Measurements from ENCODE around the gene TGFBR2. TPM values are rescaled to one million over a fixed set of nuclear protein-coding genes. Genes with fewer than 3 reads are reported as not detected.
"Not testable (repeated sequence)": the region's sequence is repeated elsewhere in the genome, so short reads cannot be mapped to it uniquely, and the experiment has no call there.

The TGFBR2 gene
- total RNA-seq, 2 experiments from 2014 or later = 47.3 to 50.5 TPM

DNA sequence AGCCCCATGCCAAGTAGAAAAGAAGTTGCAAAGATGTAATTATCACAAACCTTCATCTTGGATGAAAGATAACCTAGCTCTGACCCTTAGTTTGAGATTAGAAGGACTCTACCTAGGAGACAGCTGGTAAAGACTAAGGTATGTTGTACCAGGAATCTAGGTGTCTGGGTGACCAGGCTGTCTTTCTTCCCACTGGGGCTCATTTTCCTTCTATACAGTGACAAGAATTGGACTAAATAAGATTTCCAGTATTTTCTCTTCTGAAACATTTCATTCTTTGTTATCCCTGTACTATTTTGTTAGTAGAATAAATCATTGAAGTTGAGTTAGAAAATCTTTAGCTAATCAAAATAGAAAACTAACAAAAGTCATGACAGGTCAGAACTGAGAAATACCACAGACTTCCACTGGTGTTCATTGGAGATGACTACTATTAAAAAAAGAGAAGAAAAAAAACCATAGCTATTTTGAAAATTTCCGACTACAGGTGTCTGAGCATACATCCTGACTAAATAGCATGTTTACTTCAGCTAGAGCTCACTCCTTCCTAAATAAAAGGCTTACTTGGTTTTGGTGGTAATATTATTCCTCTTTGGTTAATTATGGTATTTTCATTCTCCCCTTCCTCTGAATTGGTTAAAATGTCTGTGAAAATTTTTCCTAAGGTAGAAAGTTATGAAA is 10.1 kb downstream of the TGFBR2 start:
- Mint-ChIP-seq H3K27ac (peak overlapping the region; percentile 83), H3K4me3 (peak overlapping the region; percentile 26), H3K9me3 (ENCODE audit: low read depth) (no peaks in the 10 kb centered on the region), H3K27me3 (no peaks in the 10 kb centered on the region), H3K4me1 (peaks cover 96% of the 10 kb centered on the region), H3K36me3 (peaks cover 47% of the 10 kb centered on the region)
- no peak for DNase-seq
- no peak for ATAC-seq
- CTCF ChIA-PET = interaction anchor here (0.7 to 2.9 kb wide), 10 partner anchors 8 to 77 kb away, joined by 3 to 13 read pairs (median 8); partner anchors contain the start of gene TGFBR2

DNA sequence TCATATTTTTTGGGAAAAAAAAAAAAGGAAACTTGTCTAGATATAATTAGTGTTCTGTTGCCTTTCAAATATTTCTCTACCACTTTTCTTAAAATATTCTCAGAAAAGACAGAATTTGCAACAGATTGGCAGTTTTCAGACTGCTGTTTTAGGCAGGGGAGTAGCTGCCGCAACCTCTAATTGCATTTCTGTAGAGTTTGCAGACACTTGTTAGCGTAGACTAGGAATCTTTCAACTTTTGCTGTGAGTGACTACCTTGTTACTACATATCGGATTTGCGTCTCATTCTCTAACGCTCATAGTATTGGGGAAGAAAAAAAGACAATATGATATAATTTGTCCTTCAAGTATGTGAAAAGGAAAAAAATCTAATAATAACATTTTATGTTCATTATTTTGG is 10.7 kb downstream of the TGFBR2 start:
- H3K9me3 Mint-ChIP-seq (ENCODE audit: low read depth) = no peaks in the 10 kb centered on the region
- CTCF ChIA-PET = interaction anchor here (1.0 to 2.9 kb wide), 9 partner anchors 9 to 76 kb away, joined by 3 to 13 read pairs (median 7); partner anchors contain the start of gene TGFBR2
- H3K36me3 Mint-ChIP-seq = peaks cover 47% of the 10 kb centered on the region
- H3K4me1 Mint-ChIP-seq = peaks cover 96% of the 10 kb centered on the region
- no peak for DNase-seq
- H3K4me3 Mint-ChIP-seq = peak overlapping the region; percentile 17
- peak overlapping the region; percentile 83 for H3K27ac Mint-ChIP-seq
- ATAC-seq = no peak
- no peaks in the 10 kb centered on the region for H3K27me3 Mint-ChIP-seq

DNA sequence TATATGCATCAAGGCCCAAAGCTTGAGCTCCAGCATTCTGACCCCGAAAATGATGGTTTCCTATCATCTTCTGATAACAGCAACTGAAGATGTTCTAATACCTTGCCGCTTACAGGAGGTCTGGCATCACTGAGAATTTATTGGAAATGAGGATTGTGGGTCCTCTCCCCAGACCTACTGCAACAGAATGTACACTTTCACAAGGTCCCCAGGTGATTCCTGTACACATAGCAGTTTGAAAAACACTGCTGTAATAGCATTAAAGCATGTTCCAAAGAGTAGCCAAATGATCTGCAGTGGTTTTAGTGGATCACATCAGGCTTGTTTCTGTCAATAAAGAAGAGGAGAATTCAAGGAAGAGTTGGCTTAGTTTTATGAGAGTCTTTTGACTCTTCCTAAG is 11.3 kb downstream of the TGFBR2 start:
- Mint-ChIP-seq H3K4me3 (peak overlapping the region; percentile 45), H3K4me1 (peaks cover 96% of the 10 kb centered on the region), H3K27ac (peak overlapping the region; percentile 95), H3K36me3 (peaks cover 45% of the 10 kb centered on the region), H3K9me3 (ENCODE audit: low read depth) (no peaks in the 10 kb centered on the region), H3K27me3 (no peaks in the 10 kb centered on the region)
- ATAC-seq (no peak), DNase-seq (no peak)
- CTCF ChIA-PET = interaction anchor here (0.6 to 2.9 kb wide), 4 partner anchors 12 to 261 kb away, joined by 3 to 13 read pairs (median 3); no protein-coding TSS in a partner anchor

DNA sequence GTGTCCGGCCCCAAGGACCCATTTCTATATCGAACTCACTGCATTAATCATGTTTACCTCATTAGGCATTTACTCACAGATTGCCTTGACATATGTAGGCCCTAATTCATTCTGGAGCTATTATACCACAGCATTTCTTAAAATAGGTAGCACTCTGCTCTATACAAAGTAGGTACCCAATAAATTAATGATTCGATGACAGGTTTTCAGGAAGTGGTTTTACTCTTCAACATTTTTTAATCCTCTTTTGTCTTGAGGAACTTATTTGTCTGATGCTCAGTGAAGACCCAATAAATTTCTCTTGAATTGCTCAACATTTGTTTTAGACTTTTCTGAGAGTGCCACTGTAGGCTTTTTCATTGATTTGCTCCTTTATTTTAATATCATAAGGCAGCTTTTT is 12.1 kb downstream of the TGFBR2 start:
- peaks cover 49% of the 10 kb centered on the region for H3K36me3 Mint-ChIP-seq
- ATAC-seq = no peak

DNA sequence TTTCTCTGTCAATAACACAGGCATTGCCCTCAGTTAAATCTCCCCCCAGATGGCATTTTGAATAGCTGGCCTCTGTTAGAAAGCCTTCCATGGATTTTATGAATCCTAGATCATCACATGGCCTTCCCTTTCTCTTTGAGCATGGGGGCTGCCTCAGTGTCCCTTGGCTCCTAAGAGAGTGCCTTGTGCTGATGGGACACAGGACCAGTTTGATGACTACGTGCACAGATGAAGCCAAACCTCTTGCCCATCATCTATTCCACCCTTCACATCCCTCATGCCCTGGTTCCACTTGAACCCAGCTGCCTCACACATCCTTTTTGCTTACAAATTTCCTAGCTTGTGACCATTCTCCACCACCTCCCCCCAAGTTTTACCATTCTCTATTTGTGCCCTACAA is 12.9 kb downstream of the TGFBR2 start:
- Mint-ChIP-seq H3K27me3 (no peaks in the 10 kb centered on the region), H3K4me1 (peaks cover 95% of the 10 kb centered on the region), H3K36me3 (peaks cover 54% of the 10 kb centered on the region), H3K9me3 (ENCODE audit: low read depth) (no peaks in the 10 kb centered on the region), H3K4me3 (peak overlapping the region; percentile 60), H3K27ac (peak overlapping the region; percentile 95)
- ATAC-seq (no peak), DNase-seq (no peak)
- CTCF ChIA-PET = interaction anchor here (1.1 to 1.5 kb wide), 4 partner anchors 10 to 20 kb away, joined by 3 to 7 read pairs (median 3); no protein-coding TSS in a partner anchor

More for the DNA sequence above, 12.1 kb downstream of the TGFBR2 start:
- H3K9me3 Mint-ChIP-seq (ENCODE audit: low read depth) = no peaks in the 10 kb centered on the region
- no peaks in the 10 kb centered on the region for H3K27me3 Mint-ChIP-seq
- CTCF ChIA-PET = interaction anchor here (0.7 to 1.2 kb wide), 4 partner anchors 9 to 262 kb away, joined by 3 read pairs; no protein-coding TSS in a partner anchor
- DNase-seq = no peak
- H3K27ac Mint-ChIP-seq = peak overlapping the region; percentile 95
- peaks cover 96% of the 10 kb centered on the region for H3K4me1 Mint-ChIP-seq
- peak overlapping the region; percentile 45 for H3K4me3 Mint-ChIP-seq

DNA sequence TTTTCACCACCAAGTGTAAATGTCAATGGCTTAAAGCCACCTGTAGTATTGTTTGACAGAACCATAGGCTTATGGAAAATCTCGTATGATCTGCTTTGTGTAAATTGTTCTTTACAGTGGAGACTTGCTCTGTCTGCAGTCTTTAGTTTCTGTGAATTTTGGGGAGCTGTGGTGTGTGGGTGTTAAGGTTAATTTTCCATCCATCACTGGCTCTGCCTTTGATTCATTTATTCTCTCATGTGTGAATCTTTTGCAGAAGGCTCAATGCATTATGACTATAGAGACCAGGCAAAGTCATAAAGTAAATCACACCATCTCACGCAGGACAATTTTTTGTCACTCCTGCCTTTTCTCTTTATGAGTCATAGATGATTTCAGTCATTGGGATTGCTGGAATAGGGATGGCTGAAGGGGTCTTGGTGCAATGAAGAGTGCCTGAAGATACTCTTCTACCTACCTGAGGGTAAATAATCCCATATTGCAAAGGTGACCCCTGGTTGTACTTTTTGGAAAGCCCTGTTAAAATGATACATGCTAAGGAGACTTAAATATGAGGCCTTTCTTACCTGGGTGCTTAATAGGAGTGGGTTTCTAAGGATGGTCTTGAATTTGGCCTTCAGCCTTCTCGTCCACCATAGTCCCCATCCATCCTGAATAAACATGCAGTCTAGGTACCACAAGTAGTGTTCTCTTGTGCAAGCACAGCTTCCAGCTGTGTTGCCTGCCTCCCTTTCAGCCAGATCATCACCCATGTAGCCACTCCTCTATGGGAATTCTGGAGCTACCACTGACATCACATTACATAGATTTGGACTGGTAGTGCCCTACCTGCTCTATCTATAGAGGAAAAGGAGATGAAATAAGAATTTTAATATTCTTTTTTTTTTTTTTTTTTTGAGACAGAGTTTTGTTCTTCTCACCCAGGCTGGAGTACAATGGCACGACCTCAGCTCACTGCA is 14.3 kb downstream of the TGFBR2 start:
- peak; percentile 71 for ATAC-seq
- peaks cover 91% of the 10 kb centered on the region for H3K4me1 Mint-ChIP-seq
- H3K4me3 Mint-ChIP-seq = peak overlapping the region; percentile 60
- H3K27ac Mint-ChIP-seq = peak overlapping the region; percentile 95
- H3K9me3 Mint-ChIP-seq (ENCODE audit: low read depth) = no peaks in the 10 kb centered on the region
- no peaks in the 10 kb centered on the region for H3K27me3 Mint-ChIP-seq
- DNase-seq = peak; percentile 75
- H3K36me3 Mint-ChIP-seq = peaks cover 58% of the 10 kb centered on the region
- CTCF ChIA-PET = interaction anchor here (1.1 to 1.5 kb wide), 4 partner anchors 11 to 72 kb away, joined by 3 to 7 read pairs (median 4); no protein-coding TSS in a partner anchor

DNA sequence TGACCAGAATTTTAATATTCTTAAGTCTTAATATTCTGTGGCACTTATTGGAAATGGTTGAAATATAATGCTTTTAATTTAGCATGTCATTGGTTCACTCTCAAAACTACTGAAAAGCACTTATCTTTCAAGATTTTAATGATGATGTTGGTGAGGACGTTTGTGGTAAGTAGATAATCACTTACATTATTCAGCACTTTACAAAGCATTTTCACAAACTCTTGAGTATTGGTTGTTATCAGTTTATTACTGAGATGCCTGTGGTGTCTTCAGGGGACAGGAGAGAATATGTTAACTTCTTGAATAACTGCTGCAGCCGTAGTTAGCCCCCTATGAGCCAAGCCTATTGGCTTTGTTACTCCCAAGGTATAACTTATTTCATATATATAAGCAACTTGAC is 15.2 kb downstream of the TGFBR2 start:
- H3K9me3 Mint-ChIP-seq (ENCODE audit: low read depth) = no peaks in the 10 kb centered on the region
- CTCF ChIA-PET = no interaction called here

DNA sequence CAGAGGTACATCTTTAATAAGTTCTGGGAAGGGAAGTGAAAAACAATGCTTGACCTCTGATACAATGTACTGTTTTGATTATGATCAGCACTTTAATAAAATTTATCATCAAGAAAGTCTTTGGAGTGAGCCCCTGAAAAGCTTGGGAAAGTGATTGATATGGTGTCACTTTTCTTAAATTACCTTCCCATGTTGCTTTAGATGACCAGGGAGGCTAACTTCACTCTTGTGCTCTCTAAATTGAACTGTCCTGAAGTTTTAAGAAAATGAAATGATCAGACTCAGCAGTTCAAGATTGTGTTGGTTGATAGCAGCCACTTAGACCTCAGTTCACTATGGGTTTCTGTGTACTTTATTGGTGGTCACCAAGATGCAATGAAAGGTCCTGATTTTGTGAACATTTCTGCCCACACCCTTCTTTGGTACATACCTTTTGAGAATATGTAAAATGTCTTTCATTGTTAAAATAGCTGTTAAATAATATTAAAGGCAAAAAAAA is 15.7 kb downstream of the TGFBR2 start:
- peak; percentile 7 for ATAC-seq
- Mint-ChIP-seq H3K9me3 (ENCODE audit: low read depth) (no peaks in the 10 kb centered on the region), H3K4me1 (peaks cover 91% of the 10 kb centered on the region), H3K36me3 (peaks cover 64% of the 10 kb centered on the region), H3K27me3 (no peaks in the 10 kb centered on the region), H3K27ac (peak overlapping the region; percentile 79), H3K4me3 (peak overlapping the region; percentile 39)
- CTCF ChIA-PET = interaction anchor here (1.1 to 1.6 kb wide), 3 partner anchors 12 to 15 kb away, joined by 3 to 6 read pairs (median 3); partner anchors contain the start of gene TGFBR2
- DNase-seq = no peak

More for the DNA sequence above, 15.2 kb downstream of the TGFBR2 start:
- peaks cover 62% of the 10 kb centered on the region for H3K36me3 Mint-ChIP-seq
- ATAC-seq (no peak), DNase-seq (no peak)
- H3K4me1 Mint-ChIP-seq = peaks cover 91% of the 10 kb centered on the region
- H3K4me3 Mint-ChIP-seq = peak overlapping the region; percentile 24
- peak overlapping the region; percentile 79 for H3K27ac Mint-ChIP-seq
- H3K27me3 Mint-ChIP-seq = no peaks in the 10 kb centered on the region

DNA sequence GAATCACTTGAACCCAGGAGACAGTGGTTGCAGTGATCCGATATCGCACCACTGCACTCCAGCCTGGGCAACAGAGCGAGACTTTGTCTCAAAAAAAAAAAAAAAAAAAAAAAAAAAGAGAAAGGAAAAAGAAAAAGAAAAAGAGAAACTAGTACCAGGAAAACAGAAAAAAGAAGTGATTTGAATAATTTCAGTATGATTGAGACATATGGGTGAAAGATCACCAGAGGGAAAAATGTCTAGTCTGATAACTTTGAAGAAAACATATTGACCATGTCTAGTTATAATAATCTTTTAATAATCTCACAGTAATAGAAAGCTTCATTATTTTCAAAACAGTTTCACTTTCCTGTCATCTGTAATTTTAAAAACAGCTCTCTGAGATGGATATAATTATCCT is 16.4 kb downstream of the TGFBR2 start:
- DNase-seq (no peak), ATAC-seq (no peak)
- no peaks in the 10 kb centered on the region for H3K27me3 Mint-ChIP-seq
- peaks cover 92% of the 10 kb centered on the region for H3K4me1 Mint-ChIP-seq
- peak overlapping the region; percentile 18 for H3K4me3 Mint-ChIP-seq
- peaks cover 63% of the 10 kb centered on the region for H3K36me3 Mint-ChIP-seq
- CTCF ChIA-PET = interaction anchor here (1.0 to 1.6 kb wide), 4 partner anchors 11 to 16 kb away, joined by 3 to 6 read pairs (median 3); partner anchors contain the start of gene TGFBR2
- H3K27ac Mint-ChIP-seq = peak overlapping the region; percentile 79
- no peaks in the 10 kb centered on the region for H3K9me3 Mint-ChIP-seq (ENCODE audit: low read depth)

DNA sequence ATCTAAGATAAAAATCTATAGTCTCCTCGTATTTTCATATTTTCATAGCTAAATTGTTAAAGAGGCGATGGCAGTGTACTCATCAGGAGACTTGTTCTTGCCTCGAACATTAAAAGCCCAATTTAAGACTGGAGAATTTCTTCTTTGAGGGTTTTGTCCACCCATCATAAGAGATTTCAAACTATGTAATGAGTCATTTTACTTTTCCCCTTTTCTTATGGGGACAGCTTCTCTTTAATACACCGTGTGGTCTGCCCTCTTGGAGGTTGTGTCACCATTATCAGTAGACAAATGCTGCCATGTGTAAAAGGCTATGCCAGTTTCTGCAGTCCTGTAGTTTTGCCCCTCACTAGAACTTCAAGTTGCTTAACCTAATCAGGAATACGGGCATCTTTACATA is 16.9 kb downstream of the TGFBR2 start:
- Mint-ChIP-seq H3K4me3 (no peak overlapping the region), H3K4me1 (peaks cover 92% of the 10 kb centered on the region), H3K9me3 (ENCODE audit: low read depth) (no peaks in the 10 kb centered on the region), H3K36me3 (peaks cover 58% of the 10 kb centered on the region), H3K27me3 (no peaks in the 10 kb centered on the region), H3K27ac (peak overlapping the region; percentile 79)
- CTCF ChIA-PET = interaction anchor here (1.0 to 1.6 kb wide), 4 partner anchors 11 to 17 kb away, joined by 3 to 6 read pairs (median 3); partner anchors contain the start of gene TGFBR2
- DNase-seq = no peak
- ATAC-seq = no peak

DNA sequence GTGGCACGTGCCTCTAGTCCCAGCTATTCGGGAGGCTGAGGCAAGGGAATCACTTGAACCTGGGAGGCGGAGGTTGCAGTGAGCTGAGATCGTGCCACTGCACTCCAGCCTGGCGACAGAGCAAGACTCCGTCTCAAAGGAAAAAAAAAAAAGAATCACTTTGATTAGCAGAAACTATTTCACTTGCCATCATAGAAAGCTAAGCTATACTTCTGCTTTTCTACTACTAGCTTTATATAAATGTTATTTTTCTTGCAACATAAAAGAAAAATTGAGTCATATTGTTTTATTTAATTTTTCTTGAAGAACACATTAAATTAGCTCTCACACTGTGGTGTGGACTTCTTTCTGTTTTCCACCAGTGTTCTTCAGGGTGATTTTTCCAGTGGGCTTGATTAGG is 18.1 kb downstream of the TGFBR2 start:
- CTCF ChIA-PET = interaction anchor here (1.1 to 2.4 kb wide), 3 partner anchors 9 to 11 kb away, joined by 5 to 8 read pairs (median 6); no protein-coding TSS in a partner anchor
- not testable (repeated sequence) for ATAC-seq; H3K4me3 Mint-ChIP-seq; H3K9me3 Mint-ChIP-seq (ENCODE audit: low read depth); H3K27me3 Mint-ChIP-seq; DNase-seq; H3K27ac Mint-ChIP-seq
- peaks cover 53% of the 10 kb centered on the region for H3K36me3 Mint-ChIP-seq
- peaks cover 92% of the 10 kb centered on the region for H3K4me1 Mint-ChIP-seq

DNA sequence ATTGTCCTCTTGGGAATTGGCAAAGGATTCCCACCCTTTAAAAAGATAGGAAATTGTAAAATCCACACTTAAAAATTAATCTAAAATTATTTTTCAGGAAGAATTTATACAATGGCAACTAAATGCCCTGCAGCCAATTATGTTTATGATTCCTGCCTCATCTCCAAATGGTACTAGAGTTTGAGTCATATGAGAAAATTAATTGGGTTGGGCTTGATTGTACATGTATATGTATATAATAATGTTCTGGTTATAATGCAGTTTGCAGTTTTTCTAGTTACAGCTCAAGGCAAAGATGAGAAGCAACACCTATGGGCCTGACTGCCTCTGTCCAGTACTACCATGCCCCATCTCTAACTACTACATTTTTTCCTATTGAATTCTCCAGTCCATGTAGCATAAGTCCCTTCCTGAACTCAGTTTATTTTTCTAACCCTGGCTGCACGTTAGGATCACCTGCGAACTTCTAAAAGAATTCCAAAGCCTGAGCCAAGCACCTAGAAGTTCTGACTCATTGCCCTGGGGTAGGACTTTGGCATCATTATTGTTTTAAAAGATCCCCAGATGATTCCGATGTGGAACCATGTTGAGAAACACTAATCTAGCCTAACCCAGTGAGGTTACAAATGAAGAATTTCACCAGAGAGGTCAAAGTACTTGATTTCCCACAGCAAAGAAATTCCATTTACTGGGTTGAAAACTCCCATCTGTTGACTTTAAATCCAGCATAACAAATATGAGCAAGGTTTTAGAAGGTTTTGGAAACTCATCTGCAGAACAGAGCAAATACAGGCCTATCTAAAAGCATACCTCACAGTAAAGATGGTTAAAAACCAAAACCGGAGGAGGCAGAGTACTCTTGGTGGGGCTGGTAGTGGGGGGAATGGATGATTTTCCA is 19.4 kb downstream of the TGFBR2 start:
- no peaks in the 10 kb centered on the region for H3K27me3 Mint-ChIP-seq
- no peak for DNase-seq

More for the DNA sequence above, 19.4 kb downstream of the TGFBR2 start:
- Mint-ChIP-seq H3K27ac (peak overlapping the region; percentile 75), H3K4me1 (peaks cover 92% of the 10 kb centered on the region), H3K4me3 (no peak overlapping the region), H3K36me3 (peaks cover 54% of the 10 kb centered on the region), H3K9me3 (ENCODE audit: low read depth) (no peaks in the 10 kb centered on the region)
- CTCF ChIA-PET = interaction anchor here (1.1 to 2.4 kb wide), 2 partner anchors 10 to 12 kb away, joined by 5 to 8 read pairs; no protein-coding TSS in a partner anchor
- ATAC-seq = no peak
